NCI-H524 treated with DMSO at 0.1 percent for 48 hours (cell line): Measurements from ENCODE around the gene UBE2V1.
"Not testable (repeated sequence)": the region's sequence is repeated elsewhere in the genome, so short reads cannot be mapped to it uniquely, and the experiment has no call there.

Experiments used
- DNase-seq: peaks from one replicate; lab custom pipeline; 2025; lab: John Stamatoyannopoulos, UW

UBE2V1 gene

DNA sequence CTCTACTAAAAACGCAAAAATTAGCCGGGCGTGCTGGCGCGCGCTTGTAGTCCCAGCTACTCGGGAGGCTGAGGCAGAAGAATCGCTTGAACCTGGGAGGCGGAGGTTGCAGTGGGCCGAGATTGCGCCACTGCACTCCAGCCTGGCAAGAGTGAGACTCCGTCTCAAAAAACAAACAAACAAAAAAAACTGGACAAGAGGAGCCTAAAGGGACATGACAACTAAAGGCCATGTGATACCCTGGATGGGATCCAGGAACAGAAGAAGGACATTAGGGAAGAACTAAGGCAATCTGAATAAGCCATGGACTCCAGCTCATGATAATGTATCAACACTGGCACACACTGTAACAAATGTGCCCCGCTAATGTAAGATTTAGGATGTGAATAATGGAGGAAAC, 24.8 kb upstream of the UBE2V1 start:
- DNase-seq, result not testable (repeated sequence)

DNA sequence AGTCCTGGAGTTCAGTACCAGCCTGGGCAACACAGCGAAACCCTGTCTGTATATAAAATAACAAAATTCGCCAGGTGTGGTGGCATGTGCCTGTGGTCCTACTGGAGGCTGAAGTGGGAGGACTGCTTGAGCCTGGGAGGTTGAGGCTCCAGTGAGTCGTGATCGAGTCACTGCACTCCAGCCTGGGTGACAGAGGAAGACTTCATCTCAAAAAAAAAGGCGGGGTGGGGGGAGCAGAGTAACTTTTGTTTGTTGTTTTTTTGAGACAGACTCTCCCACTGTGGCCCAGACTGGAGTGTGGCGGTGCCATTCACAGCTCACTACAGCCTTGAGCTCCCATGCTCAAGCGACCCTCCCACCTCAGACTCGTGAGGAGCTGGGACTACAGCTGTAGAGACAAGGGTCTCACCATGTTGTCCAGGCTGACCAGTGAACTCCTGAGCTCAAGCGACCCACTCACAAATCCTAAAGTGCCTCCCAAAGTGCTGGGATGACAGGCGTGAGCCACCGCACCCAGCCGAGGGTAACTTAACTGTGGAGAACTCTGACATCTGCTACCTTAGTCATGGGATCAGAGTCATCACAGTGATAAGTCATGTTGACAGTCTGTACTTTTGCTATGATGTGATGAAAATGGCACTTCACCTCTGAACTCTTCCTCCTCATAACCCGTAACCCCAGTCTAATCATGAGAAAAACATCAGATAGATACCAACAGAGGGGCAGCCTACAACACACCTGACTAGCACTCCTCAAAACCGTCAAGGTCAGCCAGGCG, 24.1 kb upstream of the UBE2V1 start:
- DNase-seq, result no peak

GRCh38 chr20:50135157-50135556, 22.2 kb upstream of the UBE2V1 start:
- not testable (repeated sequence) for DNase-seq

DNA sequence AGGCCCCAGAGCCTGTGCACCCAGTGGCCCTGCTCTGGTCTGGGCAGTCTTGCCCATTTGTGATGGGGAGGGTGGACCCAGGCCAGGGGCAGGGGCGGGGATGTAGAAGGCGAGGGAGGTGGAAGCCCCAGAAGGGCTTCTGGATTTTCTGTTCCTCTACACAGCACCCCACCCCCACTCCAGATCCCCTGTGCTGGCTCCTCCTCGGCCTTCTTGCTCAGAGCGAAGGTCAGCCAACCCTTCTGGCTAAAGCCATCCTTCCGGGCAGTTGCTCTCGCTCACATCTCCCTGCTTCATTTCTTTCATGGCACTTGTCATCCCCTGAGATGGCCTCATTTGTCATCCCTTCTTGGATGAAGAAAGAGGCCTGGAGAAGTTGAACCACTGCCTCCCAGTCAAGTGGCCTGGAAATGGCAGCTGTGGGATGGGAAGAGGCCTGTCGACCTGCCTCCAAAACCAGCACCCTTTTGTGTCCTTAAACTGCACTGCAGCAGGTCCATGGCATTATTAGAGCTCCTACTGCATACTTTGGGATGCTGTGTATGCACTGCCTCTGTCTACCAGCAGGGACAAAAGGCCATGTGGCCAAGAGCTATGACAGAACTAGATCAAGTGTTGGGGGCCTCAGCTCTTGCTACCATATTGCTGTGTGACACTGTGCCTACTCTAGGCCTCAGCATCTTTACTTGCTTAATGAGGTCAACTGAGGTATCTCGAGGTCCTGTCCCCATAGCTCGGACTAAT, 20.7 kb upstream of the UBE2V1 start:
- no peak for DNase-seq

- no peak for DNase-seq
Measured at GRCh38 chr20:50133041-50133440, 20.1 kb upstream of the UBE2V1 start.

GRCh38 chr20:50130995-50131394, 18.0 kb upstream of the UBE2V1 start:
- no peak for DNase-seq

DNA sequence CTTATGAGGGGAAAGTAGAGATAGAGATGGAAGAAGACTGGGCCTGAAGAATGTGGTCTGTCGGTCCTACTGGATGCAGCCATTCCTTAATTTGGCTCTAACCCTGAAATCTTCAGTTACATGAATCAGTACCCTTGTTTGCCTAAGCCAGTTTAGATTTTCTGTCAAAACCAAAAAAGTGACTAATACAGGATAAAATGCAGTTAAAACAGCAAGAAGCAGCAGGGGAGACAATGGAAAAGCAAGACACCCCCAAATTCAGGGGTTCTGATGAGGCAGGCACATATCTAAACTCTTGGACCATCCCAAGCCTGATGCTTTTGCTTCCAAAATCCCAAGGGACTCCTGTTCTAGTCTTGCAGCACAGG, 17.4 kb upstream of the UBE2V1 start:
- DNase-seq, result no peak

GRCh38 chr20:50129662-50130355, 16.9 kb upstream of the UBE2V1 start:
- DNase-seq, result no peak

GRCh38 chr20:50128520-50128905, 15.6 kb upstream of the UBE2V1 start:
- DNase-seq, result no peak

- DNase-seq, result peak; percentile 21
Measured at GRCh38 chr20:50127587-50128519, 14.9 kb upstream of the UBE2V1 start.

- no peak for DNase-seq
Measured at GRCh38 chr20:50126662-50127061, 13.7 kb upstream of the UBE2V1 start.

DNA sequence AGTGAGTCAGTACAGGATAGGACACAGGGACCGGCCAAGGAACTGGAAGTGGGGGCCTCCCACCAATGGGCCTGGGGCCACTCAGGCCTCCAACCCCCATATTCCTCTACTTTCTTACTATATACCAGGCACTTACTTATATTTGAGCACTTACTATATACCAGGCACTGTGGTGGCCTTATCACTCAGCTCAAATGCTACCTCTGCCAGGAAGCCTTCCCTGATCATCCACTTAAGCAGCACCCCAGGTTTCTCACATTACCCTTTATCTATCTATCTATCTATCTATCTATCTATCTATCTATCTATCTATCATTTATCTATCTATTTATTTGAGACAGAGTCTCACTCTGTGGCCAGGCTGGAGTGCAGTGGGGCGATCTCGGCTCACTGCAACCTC, 12.3 kb upstream of the UBE2V1 start:
- DNase-seq, result no peak

DNA sequence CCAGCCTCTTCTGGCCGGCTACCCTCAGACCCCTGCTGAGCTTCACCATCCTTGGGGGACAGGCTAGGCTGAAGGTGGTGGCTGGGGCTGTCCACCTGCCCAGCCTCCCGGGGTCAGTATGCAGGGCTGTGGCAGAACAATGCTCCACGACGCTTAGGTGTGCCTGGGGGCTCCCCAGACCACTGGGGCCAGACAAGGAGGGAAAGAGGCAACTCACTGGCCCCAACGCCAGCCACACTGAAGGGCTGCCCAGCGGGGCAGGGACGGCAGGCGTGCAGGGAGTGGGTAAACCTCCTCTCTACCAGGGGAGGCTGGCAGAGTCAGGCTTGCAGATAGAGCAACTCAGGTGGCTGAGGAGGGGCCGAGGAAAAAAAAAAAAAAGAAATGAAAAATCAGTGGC, 11.5 kb upstream of the UBE2V1 start:
- no peak for DNase-seq

DNA sequence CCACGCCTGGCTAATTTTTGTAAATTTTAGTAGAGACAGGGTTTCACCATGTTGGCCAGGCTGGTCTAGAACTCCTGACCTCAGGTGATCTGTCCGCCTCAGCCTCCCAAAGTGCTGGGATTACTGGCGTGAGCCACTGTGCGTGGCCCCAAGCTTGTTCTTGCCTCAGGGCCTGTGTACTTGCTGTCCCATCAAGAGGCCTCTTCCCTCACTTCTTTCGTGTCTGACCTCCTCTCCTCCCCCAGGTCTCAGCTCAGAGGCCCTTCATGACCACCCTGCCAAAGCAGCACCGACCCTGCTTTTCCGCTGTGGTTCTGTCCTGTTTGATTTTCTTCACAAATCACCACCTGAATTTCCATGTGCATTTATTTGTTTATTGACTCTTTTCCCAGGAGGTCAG, 10.5 kb upstream of the UBE2V1 start:
- DNase-seq, result no peak

GRCh38 chr20:50122763-50123162, 9.8 kb upstream of the UBE2V1 start:
- no peak for DNase-seq

- no peak for DNase-seq
Measured at GRCh38 chr20:50121858-50122271, 8.9 kb upstream of the UBE2V1 start.

DNA sequence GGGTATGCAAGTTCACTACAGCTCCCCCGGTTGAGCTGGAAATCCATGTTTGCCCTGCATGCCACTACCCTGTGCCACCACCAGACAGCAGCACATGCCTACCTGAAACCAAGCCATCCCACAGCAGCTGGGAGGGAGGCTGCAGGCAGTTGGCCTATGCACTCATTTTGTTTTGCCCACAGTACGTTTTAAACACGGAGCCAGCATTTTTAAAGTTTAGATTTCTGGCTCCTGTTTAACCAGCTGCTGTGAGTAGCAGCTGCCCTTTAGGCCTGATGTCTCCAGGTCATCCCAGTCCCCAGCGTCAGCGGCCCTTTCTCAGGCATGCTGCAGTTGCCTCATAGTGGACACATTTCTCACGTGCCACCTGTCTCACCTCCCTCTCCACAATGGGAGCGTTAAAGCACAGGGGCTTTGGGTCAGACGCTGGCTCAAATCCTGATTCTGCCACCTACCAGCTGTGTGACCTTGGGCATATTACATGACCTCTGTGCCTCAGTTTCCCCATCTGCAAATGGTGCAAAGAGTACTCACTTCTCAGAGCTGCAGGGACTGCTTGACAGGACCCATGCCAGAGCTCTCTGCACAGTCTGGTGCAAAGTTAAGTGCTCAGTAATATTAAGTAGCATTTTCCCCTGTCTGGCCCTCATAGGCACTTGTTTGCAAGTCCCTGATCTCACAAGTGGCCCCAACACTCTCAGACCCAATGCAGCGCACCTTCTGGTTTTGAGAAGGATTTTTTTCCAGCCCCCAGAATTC, 8.2 kb upstream of the UBE2V1 start:
- DNase-seq, result peak; percentile 23

DNA sequence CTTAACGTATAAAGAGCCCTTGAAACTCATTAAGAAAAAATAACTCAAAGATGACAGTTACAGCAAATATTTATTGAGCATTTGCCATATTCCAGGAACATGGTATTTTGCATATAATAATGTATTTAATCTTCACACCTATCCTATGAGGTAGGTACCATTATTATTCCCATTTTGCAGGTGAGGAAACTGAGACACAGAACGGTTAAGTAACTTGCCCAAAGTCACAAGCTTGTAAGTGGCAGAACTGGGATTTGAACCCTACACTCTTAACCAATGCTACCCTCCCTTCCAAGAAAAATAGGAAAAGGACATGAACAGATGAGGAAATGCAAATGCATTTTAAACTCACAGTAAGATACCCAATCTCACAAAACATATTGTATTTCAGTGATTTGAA, 5.3 kb upstream of the UBE2V1 start:
- no peak for DNase-seq

GRCh38 chr20:50116368-50116999, 3.5 kb upstream of the UBE2V1 start:
- no peak for DNase-seq

- DNase-seq, result peak; percentile 68
Measured at GRCh38 chr20:50115591-50116367, 2.8 kb upstream of the UBE2V1 start.
